Measurements from ENCODE around the gene TMPRSS4. TPM values are rescaled to one million over a fixed set of nuclear protein-coding genes. Genes with fewer than 3 reads are reported as not detected.
A peak's percentile ranks its signal among the peaks of the same experiment; 100 is the strongest.

TMPRSS4 gene
- total and polyA plus RNA-seq, 9 of the 15 experiments (the other 6 are each of a cell fraction or from before 2014, with no cell fraction given) = 4.0 to 10.0 (median 5.6) TPM

DNA sequence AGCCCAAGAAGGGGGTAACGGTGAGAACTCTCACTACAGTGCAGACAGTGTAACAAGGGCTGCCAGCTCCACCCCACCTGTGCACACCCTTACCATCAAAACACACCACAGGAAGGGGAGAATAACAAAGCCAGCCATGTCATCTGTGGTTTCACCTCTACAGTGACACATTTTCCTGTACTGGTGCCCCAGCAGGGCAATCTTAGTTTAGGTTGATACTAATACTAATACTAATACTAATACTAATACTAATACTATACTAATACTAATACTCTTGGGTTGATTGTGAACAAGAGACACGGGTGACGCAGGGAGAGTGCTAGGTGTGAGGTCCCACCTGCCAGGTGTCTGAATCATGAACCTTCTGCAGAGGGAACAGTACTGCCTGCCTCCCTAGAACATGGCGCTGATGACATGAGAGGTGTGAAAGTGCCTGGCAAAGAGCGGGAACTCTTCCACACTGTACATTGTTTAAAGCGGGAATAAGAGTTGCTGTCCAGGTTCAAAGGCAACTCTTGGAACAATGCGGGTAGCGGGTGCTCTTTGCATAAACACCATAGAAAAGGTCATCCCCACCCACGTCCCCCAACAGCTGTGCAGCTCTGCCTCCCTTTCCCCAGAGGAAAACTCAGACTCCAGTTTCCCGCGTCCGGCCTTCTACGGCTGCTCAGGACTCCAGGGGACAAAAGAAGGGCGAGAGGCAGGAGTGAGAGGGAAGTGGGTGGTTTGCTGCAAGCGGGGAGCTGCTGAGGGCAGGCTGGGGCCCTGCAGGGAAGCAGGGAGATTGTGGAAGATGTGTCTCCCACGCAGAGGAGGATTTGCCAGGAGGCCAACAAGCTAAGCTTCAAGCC, 25.0 kb upstream of the TMPRSS4 start:
- H4K20me1 ChIP-seq (replicated peaks; ENCODE audit: control insufficient read depth, insufficient read depth, low read length) = no peaks in the 10 kb centered on the region
- H3K27me3 ChIP-seq (ENCODE audit: control insufficient read depth in 2 of 2, insufficient read depth in 2 of 2, low read length in 2 of 2) = peaks cover 5 to 15% of the 10 kb centered on the region in 2 experiments; a peak in 3 of 5 replicates
- ChIA-PET CTCF (ENCODE audit: low intra/inter-chr PET ratio) (interaction anchor here (1.7 to 3.7 kb wide), 4 partner anchors 207 to 245 kb away, joined by 7 to 35 read pairs (median 33); no protein-coding TSS in a partner anchor), POLR2A (interaction anchor here (0.6 kb wide), 1 partner anchor 149 kb away, joined by 3 read pairs; no protein-coding TSS in a partner anchor)
- H3K9ac ChIP-seq (ENCODE audit: insufficient read depth in 1 of 2, low read depth in 2 of 2, low read length in 2 of 2) = peak overlapping the region in 1 of 2 experiments; percentile 43; a peak in 1 of 4 replicates
- H3K9me1 ChIP-seq (ENCODE audit: control insufficient read depth, insufficient read depth, low read length) = no peaks in the 10 kb centered on the region
- H3K9me3 ChIP-seq (replicated peaks; ENCODE audit: control insufficient read depth, insufficient read depth, low read depth, low read length) = no peaks in the 10 kb centered on the region
- BruUV-seq (replicated peaks) = no TSS peak
- FAIRE-seq (no peak), ATAC-seq (peak; percentile 4; the same call in 1 of the 3 replicates), DNase-seq (ENCODE audit: extremely low read depth in 1 of 4, low spot score in 3 of 4) (no peak)
- H3K27ac ChIP-seq (ENCODE audit: extremely low read depth, low read depth, low read length) = no peak overlapping the region
- intact Hi-C loops (cut with micrococcal nuclease) (loop anchor here (2.0 to 5.0 kb wide), 6 partner anchors 47 to 233 kb away; partner anchors contain the start of genes IL10RA and TMPRSS13), in situ Hi-C loops (cut with MboI) (loop anchor here (10.0 kb wide), 1 partner anchor 627 kb away; no protein-coding TSS in a partner anchor)
- no peak overlapping the region for H3K4me3 ChIP-seq
- peaks cover 15% of the 10 kb centered on the region in 2 experiments for H3K4me1 ChIP-seq (replicated peaks in 1 of 2; ENCODE audit: control insufficient read depth in 2 of 2, insufficient read depth in 2 of 2, low read length in 2 of 2)
- peak overlapping the region; percentile 35; the same call in 1 of the 2 replicates for H2AFZ ChIP-seq (ENCODE audit: low read depth, low read length)
- H3K79me2 ChIP-seq (ENCODE audit: control insufficient read depth, insufficient read depth, low read length) = no peaks in the 10 kb centered on the region
- no peaks in the 10 kb centered on the region for H3K36me3 ChIP-seq (ENCODE audit: control insufficient read depth, insufficient read depth, low read length)
- no peak overlapping the region for H3K4me2 ChIP-seq (ENCODE audit: insufficient read depth, low read length)
- 62% methylated on average over 15 of the region's 16 CpGs for WGBS (ENCODE audit: insufficient coverage, low coverage, missing lambda C conversion rate)
- TF ChIP-seq RFX1 (IDR thresholded peaks at IDR 0.05) (no peak), SREBF1 (IDR thresholded peaks at IDR 0.05; ENCODE audit: borderline replicate concordance, low read depth, low read length) (no peak), L3MBTL2 (IDR thresholded peaks at IDR 0.05) (peak; percentile 48; the same call in 1 of the 2 replicates), ETV6 (IDR thresholded peaks at IDR 0.05; ENCODE audit: borderline replicate concordance in 1 of 2, low read depth in 2 of 2, low read length in 1 of 2) (no peak), ETV6 (CRISPR knock-in tag; IDR thresholded peaks at IDR 0.05; ENCODE audit: borderline replicate concordance) (no peak), CHCHD3 (CRISPR knock-in tag; IDR thresholded peaks at IDR 0.05) (no peak), U2AF2 (optimal IDR thresholded peaks at IDR 0.05; ENCODE audit: low read depth, low read length) (no peak), SMARCA4 (IDR thresholded peaks at IDR 0.05) (no peak), GABPA (tag; conservative IDR thresholded peaks at IDR 0.05; ENCODE audit: low read depth) (no peak), ZNF583 (CRISPR knock-in tag; IDR thresholded peaks at IDR 0.05) (no peak)
- TF ChIP-seq, protein P1, sequence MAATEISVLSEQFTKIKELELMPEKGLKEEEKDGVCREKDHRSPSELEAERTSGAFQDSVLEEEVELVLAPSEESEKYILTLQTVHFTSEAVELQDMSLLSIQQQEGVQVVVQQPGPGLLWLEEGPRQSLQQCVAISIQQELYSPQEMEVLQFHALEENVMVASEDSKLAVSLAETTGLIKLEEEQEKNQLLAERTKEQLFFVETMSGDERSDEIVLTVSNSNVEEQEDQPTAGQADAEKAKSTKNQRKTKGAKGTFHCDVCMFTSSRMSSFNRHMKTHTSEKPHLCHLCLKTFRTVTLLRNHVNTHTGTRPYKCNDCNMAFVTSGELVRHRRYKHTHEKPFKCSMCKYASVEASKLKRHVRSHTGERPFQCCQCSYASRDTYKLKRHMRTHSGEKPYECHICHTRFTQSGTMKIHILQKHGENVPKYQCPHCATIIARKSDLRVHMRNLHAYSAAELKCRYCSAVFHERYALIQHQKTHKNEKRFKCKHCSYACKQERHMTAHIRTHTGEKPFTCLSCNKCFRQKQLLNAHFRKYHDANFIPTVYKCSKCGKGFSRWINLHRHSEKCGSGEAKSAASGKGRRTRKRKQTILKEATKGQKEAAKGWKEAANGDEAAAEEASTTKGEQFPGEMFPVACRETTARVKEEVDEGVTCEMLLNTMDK (IDR thresholded peaks at IDR 0.05; ENCODE audit: borderline replicate concordance, insufficient read depth, low read depth, low read length, poor library complexity, severe bottlenecking) = no peak
